Activated CD8-positive, alpha-beta memory T cell treated with anti-CD3 and anti-CD28 coated beads, Interleukin-2, amount 50 U/mL, for 4 hours (primary cell): Measurements from ENCODE around the gene ZNF326.
"Not testable (repeated sequence)": the region's sequence is repeated elsewhere in the genome, so short reads cannot be mapped to it uniquely, and the experiment has no call there.

Source experiments
- DNase-seq: peaks from one replicate; pipeline ENCODE4 v3.0.0-alpha.2; 2020

Gene ZNF326

DNA sequence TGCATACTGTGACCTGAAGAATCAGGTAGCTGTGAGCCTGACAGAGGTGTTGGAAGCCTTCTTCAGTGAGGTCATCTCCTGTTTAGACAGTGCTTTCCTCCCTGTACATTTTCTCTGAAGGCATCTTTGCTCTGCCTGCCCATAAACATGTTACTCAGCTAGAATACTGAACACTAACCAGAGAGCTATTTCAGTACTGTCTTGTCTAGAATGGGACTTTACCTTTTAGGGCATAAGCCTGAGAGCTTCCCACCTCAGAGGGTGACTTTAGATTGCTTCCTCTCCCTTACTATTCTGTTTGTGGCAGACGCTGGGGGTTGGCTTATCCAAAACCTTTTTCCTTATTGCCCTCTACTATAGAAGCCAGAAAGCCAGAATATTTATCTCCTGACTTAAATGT lies 23.3 kb upstream of the ZNF326 start:
- DNase-seq = no peak

DNA sequence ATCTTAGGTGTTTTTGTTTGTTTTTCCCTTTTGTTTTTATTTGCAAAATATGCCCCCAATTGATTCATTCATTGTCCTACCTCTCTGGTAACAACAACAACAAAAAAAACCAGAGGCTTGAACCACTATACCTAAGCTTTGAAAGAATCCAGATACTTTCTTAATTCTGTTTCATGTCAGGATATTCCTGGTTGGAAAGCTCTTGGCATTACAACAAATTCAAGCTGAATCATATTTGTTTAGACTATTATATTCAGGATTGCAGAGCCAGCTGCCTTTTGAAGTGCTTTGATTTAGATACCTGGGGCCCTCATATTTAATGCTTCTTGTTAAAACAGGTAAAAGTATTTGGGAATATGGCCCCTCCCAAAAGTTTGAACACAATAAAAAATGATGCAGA lies 22.9 kb upstream of the ZNF326 start:
- no peak for DNase-seq

DNA sequence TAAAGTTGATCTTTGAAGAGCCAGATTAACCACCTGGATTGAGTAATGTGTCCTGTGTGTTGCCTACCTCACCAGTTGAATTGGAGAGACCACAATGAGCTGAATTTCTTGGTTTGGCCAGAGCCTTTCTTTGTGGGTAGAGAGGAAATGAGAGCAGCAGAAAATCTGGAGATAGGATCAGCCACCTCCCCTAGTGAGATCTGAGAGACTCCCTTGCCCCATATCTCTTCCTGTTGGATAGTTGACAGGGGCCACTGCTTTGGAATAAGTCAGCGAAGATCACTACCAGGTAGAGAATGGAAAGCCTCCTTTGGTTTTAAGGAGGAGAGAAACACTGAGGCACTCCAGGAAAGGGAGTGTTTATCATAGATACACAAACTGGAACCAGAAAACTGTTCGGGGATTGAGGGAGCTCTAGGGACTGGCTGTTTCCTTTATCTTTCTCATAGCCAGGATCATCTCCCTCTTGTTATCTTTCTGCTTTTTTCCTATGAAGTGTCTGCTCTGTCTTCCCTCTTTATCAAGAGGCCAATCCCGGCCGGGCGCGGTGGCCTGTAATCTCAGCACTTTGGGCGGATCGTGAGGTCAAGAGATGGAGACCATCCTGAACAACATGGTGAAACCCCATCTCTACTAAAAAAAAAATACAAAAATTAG lies 21.3 kb upstream of the ZNF326 start:
- DNase-seq = no peak

DNA sequence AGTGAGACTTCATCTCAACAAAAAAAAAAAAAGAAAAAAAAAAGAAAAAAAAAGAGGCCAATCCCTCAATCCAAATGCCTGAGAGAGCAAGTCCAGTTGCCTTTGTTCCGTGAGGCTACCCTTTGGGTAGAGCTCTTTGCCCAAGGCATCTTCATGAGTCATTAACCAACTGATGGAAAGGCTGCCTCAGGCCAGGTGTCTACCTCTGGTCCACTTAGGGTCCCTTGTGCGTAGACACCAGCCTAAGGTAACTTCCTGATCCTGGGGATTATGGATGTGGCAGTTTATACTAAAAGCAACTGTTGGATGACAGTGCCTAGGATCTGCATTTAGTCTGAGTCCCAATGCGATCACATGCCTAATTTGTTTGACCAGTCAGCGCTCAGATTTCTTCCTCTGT lies 20.7 kb upstream of the ZNF326 start:
- DNase-seq = no peak

DNA sequence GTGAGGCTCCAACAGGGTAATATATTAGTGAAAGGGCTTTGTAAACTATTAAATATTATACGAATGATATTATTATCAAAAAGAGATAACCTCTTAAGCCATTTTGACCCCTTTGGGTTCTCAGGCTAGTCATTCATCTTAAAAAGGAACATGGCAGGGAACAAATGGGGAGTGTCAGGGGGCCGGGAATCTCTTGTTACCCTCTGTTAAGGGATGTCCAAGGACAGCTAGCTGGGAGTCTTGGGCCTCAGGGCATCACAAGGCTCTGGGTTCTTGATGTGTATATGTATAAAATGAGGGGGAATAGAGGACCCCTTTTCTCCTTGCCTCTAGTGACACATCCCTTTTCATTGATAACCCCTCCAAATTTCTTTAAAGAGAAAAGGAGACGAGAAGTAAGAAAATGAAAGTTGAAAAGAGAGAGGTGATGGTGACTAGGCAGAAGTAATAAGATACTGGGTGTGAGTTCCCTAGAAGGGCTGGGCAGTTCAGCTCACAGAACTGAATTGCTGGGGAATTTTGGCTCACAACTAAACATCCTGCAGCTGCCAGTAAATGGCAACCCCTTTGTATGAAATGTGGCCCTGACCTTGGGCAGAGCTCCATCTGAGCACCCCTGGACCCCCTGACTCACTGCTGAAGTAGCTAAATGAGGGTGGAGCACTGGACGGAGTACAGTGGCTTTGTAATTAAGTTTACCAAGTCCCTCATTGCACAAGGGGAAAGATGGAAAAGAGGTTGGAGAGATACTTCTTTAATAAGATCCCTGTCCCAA lies 20.0 kb upstream of the ZNF326 start:
- no peak for DNase-seq

DNA sequence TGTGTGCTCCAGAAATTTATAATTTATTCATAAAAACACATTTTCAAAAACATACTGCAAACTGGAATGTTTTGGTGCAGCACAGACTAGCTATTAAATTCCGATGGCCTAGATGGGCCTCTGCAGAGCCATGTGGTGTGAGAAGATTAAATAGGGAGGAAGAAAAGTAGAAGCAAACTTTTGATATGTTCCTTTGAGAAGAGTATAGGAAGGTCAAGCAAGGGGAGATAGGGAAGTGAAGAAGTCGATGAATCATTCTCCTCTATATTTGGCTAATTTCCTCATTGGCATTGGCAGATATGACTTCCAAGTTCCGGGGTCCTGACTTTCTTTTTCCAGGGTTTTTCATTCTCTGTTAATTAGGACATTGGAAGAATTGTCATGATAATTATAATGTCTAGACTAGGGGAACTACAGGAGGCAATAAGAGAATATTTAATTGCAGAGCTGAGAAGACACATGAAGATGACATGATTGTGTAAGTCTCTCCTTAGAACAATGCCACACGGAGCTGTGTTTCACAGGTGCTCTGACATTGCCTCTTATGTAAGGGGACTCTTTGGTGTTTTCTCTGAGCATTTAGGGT lies 19.3 kb upstream of the ZNF326 start:
- no peak for DNase-seq

DNA sequence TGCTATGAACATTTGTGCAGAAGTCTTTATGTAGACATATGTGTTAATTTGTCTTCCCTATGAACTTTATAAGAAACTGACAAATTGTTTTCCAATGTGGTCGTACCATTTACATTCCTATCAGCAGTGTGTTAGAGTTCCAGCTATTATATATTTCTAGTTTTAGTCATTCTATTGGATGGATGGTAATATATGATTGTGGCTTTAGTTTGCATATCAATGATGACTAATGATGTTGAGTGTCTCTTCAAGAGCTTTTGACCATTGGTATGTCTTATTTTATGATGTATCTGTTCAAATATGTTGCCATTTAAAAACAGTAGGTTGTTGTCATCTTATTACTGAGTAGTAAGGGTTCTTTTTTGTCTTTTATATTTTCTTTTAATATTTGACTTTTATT lies 16.2 kb upstream of the ZNF326 start:
- DNase-seq = no peak

DNA sequence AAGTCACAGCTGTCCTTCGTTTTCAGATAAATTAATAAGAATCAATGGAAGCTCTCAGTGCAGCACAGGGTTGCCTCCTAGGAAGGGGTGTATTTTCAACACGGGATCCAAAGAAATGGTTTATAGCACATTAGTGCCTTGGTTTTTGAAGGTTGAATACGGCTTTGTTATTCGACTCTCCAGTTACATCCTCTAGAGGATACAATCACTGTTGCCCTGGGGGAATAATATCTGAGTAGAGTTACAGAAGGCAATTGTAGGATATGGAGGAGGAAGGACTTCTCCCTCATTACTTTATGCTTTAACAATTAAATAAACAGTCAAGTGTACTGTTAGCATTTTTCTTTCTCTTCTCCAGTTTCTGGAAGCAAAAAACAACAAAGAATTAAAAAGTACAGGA lies 14.3 kb upstream of the ZNF326 start:
- DNase-seq = no peak

DNA sequence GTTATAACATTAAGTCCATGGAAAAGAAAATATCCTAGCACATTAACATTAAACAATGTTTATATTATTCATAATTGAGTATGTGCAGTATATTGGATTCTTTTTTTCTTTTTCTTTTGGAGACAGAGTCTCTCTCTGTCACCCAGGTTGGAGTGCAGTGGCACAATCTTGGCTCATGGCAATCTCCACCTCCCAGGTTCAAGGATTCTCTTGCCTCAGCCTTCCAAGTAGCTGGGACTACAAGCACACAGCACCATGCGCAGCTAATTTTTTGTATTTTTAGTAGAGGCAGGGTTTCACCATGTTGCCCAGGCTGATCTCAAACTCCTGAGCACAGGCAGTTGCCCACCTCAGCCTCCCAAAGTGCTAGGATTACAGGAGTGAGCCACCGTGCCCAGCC lies 12.1 kb upstream of the ZNF326 start:
- not testable (repeated sequence) for DNase-seq

DNA sequence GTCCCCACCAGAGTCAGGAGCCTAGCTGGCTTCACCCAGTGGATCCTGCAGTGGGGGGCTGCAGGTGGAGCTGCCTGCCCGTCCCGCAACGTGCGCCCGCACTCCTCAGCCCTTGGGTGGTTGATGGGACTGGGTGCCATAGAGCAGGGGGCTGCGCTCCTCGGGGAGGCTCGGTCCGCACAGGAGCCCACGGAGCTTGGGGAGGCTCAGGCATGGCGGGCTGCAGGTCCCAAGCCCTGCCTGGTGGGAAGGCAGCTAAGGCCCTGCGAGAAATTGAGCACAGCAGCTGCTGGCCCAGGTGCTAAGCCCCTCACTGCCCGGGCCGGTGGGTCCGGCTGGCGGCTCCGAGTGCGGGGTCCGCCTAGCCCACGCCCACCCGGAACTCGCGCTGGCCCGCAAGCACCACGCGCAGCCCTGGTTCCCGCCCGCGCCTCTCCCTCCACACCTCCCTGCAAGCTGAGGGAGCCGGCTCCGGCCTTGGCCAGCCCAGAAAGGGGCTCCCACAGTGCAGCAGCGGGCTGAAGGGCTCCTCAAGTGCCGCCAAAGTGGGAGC lies 10.3 kb upstream of the ZNF326 start:
- DNase-seq = not testable (repeated sequence)

DNA sequence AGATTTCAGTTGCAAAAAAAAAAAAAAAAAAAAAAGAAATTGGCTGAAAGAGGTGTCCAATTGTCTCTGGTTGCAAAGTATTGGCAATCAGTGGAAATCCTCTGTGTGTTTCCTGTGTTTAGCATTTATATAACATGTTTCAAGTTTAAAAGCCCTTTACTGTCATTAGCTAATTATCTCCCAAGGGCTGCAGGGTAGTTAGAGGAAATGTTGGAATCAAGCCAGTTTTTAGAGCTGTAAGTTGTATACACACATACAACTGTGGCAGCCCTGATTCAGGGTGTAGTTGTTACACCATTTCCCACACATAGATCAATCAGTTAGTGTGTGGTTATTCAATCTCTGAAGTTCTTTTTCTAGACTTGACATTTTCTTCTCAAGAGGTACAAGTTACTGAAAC lies 8.9 kb upstream of the ZNF326 start:
- DNase-seq = no peak

DNA sequence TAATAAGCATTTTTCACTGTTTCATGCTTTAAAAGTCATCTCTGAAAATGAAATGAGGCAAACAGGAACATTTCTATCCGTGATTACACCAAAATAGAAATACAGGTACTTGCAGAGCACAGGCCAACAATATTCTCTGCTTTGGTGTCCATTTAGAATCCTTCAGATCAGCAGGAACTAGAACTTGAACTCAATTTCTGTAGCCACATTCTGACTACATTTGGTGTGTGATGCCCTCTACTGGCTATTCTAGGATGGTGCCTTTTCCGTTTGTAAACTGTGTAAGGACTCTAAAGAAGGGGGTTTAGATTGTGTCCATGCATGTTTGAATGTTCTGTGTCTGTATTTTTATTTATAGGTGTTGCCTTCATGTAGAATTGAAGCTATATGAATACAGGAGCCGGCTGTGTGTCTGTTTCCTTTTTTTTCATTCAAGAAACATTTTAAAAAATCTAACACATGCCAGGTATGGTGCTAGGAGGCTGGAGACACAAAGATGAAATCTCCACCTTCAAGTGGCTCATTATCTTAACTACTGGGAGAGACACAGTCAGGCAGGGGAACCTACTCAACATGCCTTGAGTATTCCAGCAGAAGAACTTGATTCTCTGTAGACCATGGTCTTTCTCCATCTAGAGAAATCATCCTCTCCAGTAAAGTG lies 7.6 kb upstream of the ZNF326 start:
- DNase-seq = peak; percentile 52

DNA sequence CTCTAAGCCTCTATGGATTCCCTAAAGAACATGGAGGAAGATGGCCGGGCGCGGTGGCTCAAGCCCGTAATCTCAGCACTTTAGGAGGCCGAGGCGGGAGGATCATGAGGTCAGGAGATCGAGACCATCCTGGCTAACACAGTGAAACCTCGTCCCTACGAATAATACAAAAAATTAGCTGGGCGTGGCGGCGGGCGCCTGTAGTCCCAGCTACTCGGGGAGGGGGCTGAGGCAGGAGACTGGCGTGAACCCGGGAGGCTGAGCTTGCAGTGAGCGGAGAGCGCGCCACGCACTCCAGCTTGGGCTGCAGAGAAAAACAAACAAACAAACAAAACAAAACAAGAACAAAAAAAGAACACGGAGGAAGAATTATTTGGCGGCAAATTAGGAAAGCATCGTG lies 5.8 kb upstream of the ZNF326 start:
- no peak for DNase-seq

DNA sequence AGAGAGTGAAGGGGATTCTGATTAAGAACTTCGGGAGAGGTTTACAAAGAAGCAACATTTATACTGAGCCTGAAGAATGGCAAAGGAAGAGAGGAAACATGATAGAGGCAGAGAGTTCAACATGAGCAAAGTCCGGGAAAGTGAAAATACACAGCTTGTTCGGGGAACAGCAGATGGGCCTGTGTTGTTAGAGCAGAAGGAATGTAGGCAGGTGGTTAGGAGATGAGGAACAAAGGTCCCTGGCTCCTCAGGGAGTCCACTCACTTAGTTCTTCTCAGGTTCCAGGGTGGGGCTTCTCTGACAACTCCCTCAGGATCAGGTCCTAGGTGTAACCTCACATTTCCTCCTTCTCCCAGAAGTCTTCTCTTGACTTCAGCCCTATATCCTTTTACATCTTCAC lies 5.1 kb upstream of the ZNF326 start:
- DNase-seq = no peak

DNA sequence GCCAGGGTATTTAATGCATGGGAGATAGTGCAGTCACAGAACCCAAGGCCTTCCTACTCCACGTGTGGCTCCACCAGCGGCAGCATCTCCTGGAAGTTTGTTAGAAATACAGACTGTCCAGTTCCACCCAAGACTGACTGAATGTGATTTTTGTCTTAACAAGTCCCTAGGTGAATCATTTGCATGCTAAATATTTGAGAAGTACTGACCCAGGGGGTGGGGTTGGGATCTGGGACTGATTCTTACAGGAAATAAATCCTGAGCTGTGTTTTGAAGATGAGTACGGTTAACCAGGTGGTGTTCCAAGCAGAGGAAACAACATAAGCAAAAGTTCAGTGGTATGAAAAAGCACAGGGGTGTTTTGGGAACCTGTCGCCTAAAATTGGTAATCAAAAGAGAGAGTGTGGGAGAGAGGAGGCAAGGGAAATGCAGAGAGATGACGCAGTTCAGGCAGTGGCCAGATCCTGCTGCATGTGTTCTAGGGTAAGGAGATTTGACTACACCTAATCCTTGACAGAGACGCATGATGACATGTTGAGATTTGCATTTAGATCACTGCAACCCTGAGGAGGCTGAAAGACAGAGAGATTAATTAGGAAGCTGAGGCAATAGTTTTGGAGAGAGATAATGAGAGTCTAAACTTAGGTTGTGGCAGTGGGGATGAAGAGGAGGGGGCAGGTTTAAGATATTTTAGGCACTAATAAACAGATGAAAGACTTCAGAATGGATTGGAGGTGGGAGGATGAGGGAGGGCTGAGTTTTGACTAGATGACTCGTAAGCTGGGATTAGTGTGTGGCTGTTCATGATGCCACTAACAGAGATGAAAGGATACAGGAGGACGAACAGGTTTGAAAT lies 3.7 kb upstream of the ZNF326 start:
- DNase-seq = no peak

DNA sequence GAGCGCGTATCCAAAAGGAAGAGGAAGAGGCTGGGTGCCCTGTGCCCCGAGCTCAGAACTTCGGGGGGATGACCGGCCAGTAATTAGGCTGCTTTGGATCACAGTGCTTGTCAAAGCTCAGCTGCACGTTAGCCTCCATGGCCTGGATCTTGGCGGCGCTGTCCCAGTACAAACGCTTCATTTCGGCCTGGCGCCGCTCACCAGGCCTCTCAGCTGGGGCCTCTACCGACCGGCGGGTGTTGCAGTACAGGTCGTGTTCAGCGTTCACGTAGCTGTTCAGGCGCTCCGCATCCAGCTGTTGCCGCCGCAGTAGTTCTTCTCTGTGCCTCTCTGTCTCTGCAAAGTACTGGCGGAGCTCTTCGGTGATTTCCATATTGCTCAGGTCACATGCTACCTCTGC lies 1.4 kb upstream of the ZNF326 start:
- DNase-seq = no peak

DNA sequence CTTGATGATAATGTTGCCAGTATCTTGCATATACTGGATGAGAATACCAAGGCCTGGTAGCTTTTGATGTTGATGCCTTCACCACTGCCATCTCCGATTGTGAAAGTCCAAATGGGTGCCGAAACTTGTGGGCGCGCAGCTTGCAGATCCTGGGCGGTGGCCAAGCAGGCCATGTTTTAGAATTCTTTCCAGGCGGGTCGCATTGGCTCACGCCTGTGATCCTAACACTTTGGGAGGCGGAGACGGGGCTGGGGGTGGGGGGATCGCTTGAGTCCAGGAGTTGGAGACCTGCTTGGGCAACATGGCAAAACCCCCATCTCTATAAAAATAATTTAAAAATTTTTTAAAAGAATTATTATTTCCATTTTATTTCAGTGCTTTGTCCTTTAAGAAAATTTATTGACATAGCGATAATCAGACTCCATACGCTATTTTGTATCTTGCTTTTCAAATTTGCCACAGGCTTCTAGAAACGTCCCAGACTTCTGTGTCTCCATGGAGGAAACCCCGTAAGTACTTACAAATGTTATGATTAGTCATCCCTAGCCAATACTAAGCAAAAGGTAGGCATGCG lies 592 bp upstream of the ZNF326 start:
- DNase-seq = no peak

DNA sequence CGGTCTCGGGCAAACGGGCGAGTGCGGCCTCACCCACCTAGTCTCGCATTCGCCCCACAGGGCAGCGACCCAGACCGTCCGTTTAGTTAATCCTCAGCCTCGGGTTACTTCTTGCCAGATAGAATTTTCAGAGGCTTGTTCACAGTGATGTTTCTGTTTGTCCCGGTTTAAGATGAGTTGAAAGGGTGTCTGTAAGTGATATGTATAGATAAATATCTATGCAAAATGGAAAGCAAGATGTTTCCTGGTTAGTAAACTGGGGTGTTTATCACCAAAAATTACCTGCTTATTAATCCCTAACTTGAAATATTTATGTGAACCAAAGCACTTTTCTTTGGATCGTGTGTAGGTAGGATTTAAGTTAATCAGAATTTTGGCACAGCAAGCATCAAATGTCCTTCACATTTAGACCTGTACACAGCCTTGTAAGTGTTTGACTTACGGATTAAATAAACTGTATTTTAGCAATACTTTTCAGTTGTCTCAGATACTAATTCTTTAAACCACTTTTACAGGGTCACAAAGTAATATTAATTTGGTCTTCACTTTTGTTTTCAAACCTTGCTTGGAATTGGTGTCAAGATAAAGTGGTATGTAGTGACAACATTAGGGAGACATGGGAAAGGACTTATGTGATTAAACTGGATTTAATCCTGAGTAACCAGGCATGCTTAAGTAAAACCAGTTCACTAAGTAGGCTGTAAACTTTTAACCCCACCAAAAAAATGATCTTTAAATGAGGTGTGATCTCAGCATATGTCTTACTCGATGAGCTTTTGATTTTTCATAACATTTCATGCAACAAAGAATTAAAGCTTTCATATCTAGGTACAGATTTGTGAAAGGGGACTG lies 914 bp downstream of the ZNF326 start:
- DNase-seq = no peak

DNA sequence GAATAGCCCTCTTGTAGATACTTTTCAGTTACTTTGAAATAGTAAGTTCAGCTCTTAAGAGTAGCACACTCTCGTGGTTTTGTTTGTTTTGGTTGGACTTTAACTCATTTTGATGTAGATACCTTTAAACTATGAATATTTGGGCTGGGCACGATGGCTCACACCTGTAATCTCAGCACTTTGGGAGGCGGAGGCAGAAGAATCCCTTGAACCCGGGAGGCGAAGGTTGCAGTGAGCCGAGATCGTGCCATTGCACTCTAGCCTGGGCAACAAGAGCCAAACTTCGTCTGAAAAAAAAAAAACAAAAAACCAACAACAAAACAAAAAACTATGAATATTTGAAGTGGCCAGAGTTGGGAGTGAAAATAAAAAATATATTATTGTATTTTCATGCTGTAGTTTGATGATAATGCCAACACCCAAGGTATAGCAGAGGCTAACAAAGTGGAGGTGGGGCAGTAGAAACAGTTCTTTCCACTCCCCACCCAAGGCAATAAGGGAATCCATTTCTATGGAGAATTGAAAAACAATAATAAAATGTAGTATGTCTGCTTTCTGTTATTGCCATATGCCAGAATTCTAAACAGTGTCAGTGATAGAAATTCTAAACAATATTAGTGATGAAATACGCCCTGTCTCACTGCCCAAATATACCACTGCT lies 1.7 kb downstream of the ZNF326 start:
- no peak for DNase-seq

DNA sequence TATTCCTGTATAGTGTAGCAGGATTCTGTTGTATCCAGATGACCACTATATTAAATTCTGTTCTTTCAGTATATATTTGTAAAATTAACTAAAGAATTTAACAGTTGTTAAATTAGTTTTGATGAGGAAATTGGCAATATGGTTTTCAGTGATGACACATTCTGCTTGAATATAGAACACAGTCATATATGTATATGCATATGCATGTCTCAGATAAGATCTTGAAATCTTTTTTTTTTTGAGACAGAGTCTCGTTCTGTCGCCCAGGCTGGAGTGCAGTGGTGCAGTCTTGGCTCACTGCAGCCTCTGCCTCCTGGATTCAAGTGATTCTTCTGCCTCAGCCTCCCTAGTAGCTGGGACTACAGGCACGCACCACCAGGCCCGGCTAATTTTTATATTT lies 2.2 kb downstream of the ZNF326 start:
- DNase-seq = not testable (repeated sequence)

DNA sequence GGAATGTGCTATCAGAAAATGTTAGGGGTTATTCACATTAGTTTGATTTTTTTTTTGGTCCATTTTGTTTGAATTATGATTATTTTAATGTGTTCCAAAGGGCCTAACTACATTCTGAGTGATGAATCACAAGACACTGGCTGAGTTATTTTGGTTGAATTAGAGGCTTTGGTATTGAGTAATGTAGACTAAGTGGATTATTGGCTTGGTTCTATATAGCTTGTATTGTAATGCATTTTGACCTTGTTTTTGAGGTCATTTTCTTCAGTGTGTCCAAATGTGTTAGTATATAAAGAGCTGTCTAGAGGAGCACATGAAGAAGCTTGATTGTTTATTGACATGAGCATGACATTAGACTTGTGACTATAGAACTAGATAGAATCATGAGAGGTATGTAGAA lies 3.4 kb downstream of the ZNF326 start:
- no peak for DNase-seq
